Stimulated activated CD8-positive, alpha-beta memory T cell treated with anti-CD3 and anti-CD28 coated beads, Interleukin-12 subunit alpha, Interleukin-12 subunit beta, amount 100 ng/mL, for 1 hour (primary cell): ENCODE measurements around the gene TEAD3.

Source experiments
- DNase-seq: peaks from one replicate; pipeline ENCODE4 v3.0.0-alpha.2; 2020; ENCODE audit warnings: low read depth

TEAD3 gene

DNA sequence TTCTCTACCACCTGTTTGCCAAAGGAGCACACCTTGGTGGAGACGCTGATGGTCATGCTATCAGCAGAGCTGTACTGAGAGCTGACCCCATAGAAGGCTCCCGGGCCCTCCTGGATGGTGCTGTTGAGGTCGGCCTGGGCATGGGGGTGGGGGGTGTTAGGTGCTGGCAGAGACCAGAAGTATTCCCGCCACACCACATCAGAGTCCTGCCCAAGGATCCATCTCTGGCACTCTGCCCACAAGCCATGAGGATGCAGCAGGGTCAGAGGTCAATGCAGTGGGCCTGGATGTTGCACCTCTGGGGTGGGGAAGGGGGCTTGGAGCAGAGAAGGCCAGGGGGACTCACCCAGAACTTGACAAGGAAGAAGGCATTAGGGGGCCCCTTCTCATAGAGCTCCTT, 21.3 kb downstream of the TEAD3 start:
- DNase-seq: no peak

DNA sequence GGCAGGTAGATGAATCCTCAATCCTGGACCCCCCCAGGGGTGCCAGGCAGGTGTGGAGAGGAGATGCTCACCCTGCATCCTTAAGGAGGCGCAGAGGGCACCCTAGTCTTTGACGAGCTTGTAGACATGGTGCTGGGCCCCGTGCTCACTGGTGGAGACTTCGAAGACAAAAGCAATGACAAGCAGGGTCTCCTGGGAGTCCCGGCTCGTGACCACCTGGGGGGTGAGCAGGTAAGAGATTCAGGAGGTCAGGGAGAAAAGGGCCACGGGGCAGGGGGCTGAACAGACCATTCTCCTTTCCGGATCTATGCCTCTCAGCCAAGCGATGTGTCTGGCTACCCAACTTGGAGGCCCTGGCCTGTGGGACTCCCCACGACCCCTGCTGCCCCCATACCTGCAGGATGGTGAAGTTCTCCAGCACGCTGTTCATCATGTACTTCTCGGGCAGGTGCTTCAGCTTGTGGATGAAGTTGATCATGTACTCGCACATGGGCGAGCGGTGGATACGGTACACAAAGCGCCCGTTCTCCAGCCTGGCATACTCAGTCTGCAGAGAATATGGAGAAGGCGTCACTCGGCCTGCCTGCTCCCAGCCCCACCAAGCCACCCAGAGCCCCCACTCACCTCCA, 21.8 kb downstream of the TEAD3 start:
- DNase-seq: no peak

DNA sequence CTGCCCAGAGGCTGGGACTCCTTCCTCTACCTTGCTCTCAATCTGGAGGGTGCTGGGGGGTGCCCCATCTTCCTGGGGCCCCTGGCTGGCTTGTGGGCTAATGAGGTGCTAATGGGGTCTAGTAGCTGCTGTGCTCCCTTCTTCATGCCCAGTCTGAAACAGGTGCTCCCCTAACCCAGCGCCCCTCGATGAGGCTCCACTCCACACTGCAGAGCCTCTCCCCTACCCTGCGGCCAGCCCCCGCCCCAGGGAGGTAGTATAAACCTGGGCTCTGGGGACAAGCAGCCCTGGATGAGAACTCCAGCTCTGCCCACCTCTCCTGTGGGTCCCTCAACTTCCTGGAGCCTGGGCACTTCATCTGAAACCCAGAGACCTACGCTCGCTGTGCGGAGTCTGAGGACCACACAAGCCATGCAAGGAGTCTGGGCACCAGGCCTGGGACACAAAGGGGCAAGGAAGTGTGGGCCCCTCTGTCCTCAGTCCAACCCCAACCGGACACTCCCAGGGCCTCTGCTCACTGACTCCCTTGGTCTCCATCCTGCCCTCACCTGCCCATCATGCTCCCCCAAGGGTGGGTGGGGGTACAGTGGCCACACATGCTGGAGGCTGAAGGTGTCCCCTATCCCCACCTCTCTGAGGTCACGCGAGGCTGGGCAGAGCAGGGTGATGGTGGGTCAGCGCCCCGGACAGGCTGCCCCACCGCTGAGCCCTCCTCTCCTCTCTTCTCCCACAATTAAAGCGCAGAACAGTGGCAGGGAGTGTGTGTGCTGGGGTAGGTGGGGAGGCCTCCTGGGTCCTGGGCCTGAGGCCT, 22.5 kb downstream of the TEAD3 start:
- no peak for DNase-seq

DNA sequence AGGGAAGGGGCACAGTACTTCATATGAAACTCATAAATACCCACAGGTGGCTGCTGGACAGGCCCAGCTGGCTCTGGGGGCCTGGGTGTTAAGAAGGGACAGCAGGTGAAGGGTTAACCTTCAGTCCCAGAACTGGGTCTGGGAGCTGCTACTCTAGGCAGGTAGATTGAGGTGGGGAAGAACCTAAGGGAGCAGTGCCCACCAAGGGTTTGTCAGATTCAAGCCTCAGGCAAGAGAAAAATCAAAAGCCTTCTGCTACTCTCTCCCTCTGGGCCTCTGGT, 23.1 kb downstream of the TEAD3 start:
- DNase-seq: no peak

DNA sequence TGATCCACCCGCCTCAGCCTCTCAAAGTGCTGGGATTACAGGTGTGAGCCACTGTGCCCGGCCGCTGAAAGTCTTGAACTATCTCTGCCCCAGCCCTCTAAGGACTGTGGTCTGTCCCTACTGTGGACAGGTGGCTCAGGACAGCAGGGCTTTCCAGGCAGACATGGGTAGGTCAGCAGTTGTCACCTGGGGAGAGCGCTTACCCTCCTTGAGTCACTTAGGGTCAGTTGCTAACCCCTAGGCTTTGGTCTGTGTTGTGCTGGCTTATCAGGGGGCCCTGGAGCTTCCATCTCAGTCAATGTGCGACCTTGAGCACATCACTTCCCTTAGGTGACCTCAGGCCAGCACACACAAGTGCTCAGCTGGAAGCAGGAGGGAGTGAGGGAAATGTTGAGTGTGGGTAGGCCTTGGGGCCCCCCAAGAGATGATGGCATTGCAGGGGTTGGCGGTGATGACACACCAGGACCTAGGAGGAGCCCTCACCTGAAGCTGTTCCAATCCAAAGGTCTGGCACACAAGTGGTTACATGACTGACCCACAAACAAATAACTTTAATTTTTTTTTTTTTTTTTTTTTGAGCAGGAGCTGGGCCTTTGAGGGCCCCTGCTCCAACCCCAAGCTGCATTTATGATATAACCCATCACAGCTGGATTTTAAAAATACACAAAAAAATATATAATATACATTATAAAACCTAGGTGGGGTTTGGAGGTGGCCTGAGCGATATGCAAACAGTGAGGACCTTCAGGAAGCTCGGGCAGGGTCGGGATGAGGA, 23.6 kb downstream of the TEAD3 start:
- DNase-seq: no peak

DNA sequence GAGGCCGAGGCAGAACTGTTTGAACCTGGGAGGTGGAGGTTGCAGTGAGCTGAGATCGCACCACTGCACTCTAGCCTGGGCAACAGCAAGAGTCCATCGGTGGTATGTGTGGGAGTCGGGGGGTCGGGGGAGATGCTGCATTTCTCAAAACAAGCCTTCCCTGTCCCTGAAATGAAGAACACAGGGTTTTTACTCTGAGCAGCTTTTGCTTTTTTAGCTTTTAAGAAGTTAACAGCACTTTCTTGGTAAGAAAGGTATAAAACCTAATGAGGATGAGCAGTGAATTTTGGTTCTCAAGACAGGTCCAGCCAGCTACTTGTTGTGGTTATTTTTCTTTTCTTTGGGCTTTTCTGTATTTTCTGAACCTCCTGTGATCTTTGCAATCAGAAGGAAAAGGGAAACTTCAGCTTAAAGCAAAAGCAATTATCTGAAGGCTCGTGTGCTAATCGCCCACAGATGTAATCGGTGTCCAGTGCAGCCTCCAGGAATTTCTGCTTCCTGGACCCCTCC, 25.0 kb downstream of the TEAD3 start:
- DNase-seq: no peak

DNA sequence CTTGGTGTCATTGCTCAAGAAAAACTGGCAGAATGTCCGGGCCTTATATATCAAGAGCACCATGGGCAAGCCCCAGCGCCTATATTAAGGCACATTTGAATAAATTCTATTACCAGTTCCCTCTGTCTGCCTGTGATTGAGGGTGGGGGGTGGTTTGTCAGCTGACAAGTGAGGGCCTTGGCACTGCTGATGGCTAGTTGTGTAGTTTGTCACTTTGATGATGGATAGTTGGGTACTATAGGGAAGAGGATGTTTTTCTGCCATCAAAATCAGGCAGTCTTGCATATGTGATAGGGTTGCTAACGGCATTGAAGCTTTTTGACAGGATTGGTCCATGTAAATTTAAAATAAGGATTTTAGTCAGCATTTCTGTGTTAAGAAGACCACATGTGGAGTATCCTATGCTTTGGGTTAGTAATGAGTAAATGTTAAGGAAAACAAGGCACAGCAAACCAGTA, 26.2 kb downstream of the TEAD3 start:
- no peak for DNase-seq

DNA sequence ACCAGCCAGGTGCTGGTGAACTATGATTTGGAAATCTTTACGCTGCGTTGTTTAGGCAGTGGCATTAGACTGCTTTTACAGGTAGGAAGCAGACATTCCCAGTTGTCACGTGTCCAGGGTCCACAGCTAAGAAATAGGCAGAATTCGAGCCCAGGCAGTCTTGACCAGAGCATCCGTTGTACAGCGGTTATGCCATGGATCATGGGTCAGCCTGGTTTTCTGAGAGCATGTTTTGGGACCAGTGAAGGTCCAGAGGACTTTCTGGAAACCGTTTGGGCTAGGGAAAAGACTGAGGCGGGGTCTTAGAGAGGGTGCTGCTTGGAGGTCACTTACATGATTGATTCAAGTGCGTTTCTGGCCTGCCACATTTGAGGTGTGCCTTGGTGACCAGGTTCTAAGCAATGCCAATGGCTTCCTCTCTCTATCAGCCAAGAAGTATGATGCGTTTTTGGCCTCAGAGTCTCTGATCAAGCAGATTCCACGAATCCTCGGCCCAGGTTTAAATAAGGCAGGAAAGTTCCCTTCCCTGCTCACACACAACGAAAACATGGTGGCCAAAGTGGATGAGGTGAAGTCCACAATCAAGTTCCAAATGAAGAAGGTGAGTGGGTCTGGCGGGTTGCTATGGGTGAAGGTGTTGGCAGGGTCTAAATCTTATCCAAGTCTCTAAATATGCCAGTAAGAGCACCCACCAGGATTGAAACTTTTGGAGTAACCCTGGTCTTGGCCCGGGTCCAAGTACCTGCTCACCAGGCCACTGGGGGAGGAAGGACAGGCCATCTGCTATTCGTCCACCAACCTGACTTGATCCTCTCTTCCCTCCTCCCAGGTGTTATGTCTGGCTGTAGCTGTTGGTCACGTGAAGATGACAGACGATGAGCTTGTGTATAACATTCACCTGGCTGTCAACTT, 26.9 kb downstream of the TEAD3 start:
- DNase-seq: no peak

DNA sequence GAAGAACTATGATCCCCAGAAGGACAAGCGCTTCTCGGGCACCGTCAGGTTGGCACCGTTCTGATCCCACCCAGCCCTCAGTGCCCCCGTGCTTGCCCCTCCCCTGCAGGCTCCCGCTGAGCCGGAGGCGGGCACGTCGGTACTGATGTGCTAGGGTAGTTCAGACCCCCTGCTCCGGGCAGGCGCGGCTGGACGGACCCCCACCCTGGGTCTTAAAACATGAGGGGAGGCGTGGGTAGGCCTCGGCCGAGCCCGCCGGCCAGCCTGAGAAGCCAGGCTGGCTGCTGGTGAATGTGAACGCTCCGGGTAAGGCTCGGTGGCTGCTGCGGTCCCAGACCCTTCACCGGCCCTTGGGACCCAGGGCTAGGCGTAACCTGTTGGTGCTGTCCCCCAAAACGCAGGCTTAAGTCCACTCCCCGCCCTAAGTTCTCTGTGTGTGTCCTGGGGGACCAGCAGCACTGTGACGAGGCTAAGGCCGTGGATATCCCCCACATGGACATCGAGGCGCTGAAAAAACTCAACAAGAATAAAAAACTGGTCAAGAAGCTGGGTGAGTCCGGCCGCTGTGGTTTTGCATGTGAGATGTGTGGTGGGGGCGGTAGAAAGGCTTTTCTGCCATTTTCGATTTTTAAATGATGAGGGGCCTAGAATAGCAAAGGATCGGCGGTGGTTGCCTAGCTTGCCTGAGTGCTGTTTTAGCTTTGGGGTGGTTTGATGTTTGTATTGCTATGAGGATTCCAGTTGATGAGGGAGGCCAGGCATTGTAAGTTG, 27.7 kb downstream of the TEAD3 start:
- no peak for DNase-seq

DNA sequence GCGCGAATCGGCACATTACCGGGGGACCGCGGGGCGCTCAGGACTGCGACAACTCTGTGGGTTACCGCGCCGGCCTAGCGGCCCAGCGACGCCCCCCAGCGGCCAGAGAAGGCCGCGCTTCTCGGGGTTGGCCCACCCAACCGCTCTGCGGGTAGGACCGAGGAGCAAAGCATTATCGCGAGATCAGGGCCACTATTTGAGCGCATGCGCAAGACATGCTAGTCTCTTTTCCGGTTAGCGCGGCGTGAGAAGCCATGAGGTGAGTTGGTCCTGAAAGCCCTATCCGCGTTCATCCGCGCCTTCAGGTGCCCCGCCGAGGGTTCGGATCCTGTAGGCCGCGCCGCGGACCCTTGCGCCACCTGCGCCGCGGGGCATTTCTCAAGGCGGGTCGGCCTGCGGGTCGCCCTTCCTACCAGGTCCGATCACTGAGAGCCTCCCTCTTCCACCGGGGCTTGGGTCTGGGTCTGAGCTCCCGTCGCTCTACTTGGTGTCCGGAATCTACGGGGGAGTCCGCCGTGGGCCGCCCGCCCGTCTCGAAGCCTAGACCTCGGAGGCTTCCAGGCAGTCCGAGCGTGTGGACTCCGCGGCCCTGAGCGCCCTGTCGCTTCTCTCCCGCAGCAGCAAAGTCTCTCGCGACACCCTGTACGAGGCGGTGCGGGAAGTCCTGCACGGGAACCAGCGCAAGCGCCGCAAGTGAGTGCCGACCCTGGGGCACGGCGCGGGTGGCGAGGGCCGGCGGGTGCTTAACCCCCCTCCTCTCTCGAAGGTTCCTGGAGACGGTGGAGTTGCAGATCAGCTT, 28.5 kb downstream of the TEAD3 start, which contains the start of gene RPL10A:
RPL10A (plus strand) TSS at position 221 of the 799 bp plus-strand sequence; CDS start at position 255, 34 bp downstream.
- peak; percentile 95 for DNase-seq

DNA sequence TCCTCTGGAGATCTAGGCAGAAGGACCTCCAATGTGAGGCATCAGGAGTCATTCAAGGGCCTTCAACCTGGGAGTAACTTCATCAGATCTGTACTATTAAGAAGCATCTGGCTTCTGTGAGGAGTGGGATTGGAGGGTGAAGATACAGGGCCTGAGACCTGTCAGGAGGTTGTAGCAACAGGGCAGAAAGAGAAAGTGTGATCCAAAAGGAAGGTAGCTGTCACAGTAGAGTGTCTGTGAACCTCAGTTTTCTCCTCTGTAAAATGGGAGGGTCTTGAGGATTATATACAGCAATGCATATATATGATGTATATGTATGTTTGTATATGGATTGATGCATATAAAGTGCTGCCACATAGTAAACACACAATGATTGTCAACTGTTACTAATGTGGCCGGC, 31.2 kb downstream of the TEAD3 start:
- no peak for DNase-seq

DNA sequence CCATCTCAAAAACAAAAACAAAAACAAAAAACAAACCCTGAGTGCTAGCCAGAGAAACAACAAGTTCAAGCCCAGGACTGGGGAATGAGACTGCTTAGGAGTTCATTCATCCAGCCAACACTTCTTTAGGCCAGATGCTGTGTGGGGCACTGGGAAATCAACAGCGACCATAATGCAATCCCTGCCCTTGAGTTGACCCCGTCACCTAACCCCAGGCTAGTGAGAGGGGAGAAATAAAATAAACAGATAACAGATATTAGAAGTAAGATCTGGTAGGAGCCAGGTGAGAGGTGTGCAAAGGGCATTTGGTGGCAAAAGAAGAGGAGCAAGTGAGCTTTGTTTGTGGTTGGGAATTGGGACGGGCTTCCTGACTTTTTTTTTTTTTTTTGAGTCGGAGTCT, 33.6 kb downstream of the TEAD3 start:
- DNase-seq: no peak

DNA sequence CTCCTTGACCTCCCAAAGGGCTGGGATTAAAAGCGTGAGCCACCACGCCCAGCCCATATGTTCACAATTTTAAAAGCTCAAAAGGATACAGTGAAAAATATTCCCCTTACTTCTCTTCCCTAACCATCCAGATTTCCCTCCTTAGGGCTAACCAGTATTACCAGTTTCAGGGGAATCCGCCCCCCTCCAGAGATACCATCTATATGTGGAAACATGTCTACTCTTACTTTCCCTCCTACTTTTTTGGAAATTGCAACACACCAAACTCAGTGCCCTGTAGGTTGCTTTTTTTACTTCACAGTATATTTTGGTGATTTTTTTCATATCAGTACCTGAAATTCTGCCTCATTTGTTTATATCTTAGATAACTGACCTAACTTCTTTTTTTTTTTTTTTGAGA, 35.6 kb downstream of the TEAD3 start:
- DNase-seq: no peak

DNA sequence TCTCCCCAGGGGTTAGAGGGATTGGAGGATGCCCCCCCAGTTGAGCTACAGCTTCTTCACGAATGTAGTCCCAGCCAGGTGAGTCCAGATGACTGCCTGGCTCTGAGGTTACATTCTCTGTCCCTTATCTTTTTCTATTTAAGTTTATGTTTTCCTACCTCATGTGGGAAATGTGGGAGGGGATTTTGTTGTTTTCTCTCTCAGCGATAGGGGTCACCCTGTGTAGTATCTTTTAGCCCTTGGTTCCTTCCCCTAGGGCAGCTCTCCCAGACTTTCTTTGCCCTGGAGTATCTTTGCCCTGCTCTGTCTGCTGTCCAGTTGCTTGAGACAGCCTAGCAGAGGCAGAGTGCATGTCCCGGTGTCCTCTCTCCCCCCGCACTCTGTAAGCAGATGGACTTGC, 39.0 kb downstream of the TEAD3 start:
- no peak for DNase-seq

DNA sequence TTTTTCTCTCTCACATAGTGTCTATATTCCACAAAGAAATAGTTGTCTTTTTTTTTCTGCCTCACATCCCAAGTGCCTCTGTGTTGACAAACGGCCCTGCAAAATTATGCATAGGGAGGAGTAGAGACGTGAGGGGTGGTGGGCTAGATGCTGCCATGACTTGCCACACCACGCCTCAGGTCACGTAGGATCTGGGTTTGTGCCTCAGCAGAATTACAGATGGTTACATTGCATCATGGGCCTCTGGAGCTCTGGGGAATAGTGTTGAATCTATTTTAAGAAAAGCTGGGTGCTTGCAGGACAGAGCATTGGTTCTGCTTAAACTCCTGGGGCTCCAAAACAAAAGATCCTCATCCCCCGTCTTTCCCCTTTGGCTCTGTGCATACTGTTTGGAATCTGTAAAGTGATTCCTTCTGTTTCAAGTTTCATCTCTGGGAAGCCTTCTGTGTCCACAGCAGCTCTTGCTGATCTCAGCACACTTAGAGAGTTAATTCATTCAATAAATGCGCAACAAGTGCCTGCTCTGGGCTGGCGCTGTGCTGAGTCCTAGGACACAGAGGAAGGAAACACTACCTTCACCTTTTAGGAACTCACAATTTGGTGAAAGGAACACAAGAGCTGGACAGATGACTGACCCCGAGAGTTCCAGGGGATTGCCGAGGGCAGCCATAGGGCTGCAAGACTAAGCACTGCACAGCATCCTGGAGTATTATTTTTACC, 42.3 kb downstream of the TEAD3 start:
- no peak for DNase-seq

DNA sequence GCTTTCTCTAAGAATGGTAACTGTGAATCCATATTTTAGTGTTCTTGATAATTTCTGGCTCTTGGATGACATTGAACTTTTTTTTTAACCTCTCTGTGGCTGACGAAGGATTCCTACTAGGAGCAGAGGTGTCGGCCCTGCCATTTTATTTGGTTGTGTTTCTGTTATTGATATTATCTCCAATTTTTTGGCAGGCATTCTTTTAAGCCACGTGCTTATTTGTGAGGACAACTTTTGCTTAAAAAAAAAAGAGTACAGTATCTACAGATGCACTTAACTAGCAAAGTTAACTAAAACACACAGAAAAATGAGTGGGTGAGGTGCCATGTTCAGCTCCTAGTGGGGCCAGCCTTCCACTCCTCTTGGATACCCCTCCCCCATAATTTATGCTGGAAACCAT, 43.6 kb downstream of the TEAD3 start:
- no peak for DNase-seq

DNA sequence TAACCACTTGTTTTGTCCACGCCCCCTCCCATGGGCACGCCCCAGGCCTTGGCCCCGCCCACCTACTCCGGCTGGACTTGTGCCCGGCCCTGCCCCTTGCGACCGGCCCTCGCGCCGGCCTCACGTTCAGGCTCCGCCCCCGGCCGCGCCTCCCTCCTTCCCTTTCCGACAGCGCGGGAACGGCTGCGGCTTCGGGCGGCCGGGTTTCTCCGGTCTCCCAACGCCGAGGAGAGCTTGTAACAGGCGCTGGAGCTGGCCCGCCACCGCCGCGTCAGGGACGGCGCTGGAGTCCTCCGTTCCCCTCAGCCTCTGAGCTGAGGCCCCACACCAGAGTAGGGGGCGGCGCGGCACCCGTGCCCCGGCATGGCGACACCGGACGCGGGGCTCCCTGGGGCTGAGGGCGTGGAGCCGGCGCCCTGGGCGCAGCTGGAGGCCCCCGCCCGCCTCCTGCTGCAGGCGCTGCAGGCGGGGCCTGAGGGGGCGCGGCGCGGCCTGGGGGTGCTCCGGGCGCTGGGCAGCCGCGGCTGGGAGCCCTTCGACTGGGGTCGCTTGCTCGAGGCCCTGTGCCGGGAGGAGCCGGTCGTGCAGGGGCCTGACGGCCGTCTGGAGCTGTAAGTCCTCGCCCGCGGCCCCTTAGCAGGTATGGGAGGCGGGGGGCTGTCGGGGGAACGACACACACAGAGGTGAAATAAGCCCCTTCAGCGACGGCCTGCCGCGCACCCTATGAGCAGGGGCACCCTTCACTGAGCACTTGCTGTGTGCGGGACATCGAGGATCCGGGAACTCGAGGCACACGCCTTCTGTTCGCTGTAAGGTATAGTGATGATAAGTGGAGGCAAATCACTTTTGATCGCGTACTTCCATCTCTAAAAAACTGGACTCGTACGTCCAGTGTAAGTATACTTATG, 44.4 kb downstream of the TEAD3 start, which contains the start of gene FANCE:
FANCE (plus strand) TSS at position 156 of the 908 bp plus-strand sequence; CDS start at position 364, 208 bp downstream.
- peak; percentile 79 for DNase-seq
